GM15510 (cell line): ENCODE results near the gene GLG1.

ENCODE experiments used
- POLR2A ChIP-seq: IDR thresholded peaks from 3 replicates; pipeline ENCODE4 v1.6.1; 2011; ENCODE audit warnings: borderline replicate concordance; ENCODE audit not compliant: insufficient read length; ENCODE audit errors: extremely low read depth

Gene GLG1

GRCh38 chr16:74606521-74607309 is at the start of gene GLG1:
TSS of gene GLG1 (minus strand) at chr16:74607114. CDS start at chr16:74607094, 20 bp downstream.
- TF ChIP-seq POLR2A = peak; percentile 98

- TF ChIP-seq POLR2A = no peak
Measured at GRCh38 chr16:74654536-74655050, 47.7 kb upstream of the GLG1 start.

DNA sequence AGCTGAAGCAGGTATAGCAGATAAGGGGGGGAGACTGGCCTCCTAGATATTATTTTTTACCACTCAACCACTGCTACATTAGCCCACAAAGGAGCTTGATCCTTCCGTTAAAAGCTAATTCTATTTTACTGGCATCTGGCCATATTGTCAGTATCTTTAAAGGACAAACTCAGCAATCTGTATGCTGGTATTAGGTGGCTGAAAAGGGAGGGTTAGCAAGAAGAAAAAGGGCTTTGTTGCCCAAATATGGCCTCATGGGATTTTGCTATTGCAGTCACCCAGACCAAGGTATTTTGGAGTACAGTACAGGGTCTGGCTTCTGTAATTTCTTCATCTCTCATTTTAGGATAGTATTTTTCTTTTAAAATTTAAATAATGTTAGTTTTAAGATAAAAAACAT is 45.3 kb upstream of the GLG1 start:
- TF ChIP-seq POLR2A = no peak

- TF ChIP-seq POLR2A = no peak
Measured at GRCh38 chr16:74651841-74652240, 44.9 kb upstream of the GLG1 start.

DNA sequence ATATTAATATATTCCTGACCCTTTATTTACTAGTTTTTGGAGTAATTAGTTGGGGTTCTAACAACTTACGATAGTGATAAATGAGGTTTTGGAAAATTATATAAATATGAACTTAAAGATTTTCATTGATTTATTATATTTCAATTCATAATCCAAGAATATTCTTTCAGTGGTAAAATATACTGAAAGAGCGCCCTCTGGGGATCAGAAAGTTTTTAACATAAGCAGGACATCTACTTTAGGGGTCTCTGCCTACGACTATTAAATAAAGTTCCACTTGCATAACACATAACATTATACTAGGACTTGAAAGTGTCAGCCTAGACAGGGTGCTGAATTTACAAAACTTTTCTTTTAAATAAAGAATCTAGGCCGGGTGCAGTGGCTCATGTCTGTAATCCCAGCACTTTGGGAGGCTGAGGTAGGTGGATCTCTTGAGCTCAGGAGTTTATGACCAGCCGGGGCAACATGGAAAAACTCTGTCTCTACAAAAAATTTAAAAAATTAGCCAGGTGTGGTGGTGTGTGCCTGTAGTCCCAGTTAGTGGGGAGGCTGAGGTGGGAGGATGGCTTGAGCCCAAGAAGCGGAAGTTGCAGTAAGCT is 44.2 kb upstream of the GLG1 start:
- TF ChIP-seq POLR2A = no peak

DNA sequence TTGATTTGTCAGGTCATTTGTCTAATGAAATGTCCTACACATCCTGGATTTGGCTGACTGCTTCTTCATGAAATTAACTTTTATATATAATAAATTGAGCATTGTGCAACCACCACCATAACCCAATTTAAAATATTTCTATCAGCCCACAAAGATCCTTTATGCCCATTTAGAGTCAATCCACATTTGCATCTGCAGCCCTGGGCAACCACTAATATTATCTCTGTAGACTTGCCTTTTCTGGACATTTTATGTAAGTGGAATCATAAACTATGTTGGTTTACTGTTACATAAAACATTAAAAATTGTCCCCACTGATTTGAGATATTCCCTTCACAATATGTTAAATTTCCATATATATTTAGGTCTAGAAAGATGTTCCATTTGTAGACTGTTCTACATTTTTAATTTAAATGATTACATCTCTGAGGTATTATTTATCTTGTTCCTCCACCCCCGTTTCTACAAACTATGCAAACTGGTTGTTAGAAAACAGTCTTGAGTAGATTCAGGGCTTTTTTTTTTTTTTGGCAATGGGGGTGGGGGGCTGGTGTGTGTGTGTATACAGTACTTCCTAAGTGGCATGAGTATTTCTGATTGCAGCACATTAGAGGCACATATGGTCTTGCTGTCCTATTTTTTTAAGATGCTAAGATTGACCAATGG is 43.1 kb upstream of the GLG1 start:
- no peak for TF ChIP-seq POLR2A

DNA sequence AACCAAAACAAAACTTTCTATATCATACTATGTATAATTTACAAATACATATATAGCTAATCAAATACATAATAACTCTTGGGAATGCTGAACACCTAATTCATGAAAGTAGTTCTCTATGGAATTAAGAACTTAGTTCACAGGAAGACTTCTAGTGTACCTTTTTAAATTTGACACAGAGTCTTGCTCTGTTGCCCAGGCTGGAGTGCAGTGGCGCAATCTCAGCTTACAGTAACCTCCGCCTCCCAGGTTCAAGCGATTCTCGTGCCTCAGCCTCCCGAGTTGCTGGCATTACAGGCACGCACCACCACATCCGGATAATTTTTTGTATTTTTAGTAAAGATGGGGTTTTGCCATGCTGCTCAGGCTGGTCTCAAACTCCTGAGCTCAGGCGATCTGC is 35.1 kb upstream of the GLG1 start:
- no peak for TF ChIP-seq POLR2A

- TF ChIP-seq POLR2A = no peak
Measured at GRCh38 chr16:74637742-74638453, 31.0 kb upstream of the GLG1 start.

DNA sequence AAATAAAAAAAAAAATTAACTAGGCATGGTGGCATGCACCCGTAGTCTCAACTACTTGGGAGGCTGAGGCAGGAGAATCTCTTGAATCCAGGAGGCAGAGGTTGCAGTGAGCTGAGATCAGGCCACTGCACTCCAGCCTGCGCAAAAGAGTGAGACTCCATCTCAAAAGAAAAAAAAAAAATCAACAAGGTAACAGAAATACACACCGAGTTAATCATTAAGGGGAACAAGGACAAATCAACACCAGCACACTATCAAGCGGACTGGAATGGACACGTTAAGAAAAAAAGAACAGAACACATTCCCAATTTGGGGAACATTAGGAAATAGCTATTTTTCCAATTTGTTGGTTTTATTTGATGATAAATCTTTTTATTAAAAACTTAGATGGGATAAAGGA is 28.4 kb upstream of the GLG1 start:
- TF ChIP-seq POLR2A = no peak

- no peak for TF ChIP-seq POLR2A
Measured at GRCh38 chr16:74633686-74634085, 26.8 kb upstream of the GLG1 start.

- TF ChIP-seq POLR2A = no peak
Measured at GRCh38 chr16:74627506-74628220, 20.7 kb upstream of the GLG1 start.

GRCh38 chr16:74626741-74627416 is 20.0 kb upstream of the GLG1 start:
- TF ChIP-seq POLR2A = no peak

- no peak for TF ChIP-seq POLR2A
Measured at GRCh38 chr16:74625500-74626350, 18.8 kb upstream of the GLG1 start.

GRCh38 chr16:74623839-74624235 is 16.9 kb upstream of the GLG1 start:
- no peak for TF ChIP-seq POLR2A
